ENCODE data around the gene CUBN. TPM values are rescaled to one million over a fixed set of nuclear protein-coding genes. Genes with fewer than 3 reads are reported as not detected.

Gene CUBN
- total RNA-seq, 1 donor: 1.1 TPM

- TF ChIP-seq, protein P1, sequence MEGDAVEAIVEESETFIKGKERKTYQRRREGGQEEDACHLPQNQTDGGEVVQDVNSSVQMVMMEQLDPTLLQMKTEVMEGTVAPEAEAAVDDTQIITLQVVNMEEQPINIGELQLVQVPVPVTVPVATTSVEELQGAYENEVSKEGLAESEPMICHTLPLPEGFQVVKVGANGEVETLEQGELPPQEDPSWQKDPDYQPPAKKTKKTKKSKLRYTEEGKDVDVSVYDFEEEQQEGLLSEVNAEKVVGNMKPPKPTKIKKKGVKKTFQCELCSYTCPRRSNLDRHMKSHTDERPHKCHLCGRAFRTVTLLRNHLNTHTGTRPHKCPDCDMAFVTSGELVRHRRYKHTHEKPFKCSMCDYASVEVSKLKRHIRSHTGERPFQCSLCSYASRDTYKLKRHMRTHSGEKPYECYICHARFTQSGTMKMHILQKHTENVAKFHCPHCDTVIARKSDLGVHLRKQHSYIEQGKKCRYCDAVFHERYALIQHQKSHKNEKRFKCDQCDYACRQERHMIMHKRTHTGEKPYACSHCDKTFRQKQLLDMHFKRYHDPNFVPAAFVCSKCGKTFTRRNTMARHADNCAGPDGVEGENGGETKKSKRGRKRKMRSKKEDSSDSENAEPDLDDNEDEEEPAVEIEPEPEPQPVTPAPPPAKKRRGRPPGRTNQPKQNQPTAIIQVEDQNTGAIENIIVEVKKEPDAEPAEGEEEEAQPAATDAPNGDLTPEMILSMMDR (IDR thresholded peaks at IDR 0.05; ENCODE audit: extremely low read depth, low read depth, low read length): no peak
- Histone ChIP-seq H3K79me2 (ENCODE audit: insufficient read depth, low read length) (no peaks in the 10 kb centered on the region), H3K9me3 (ENCODE audit: low read depth, low read length) (no peaks in the 10 kb centered on the region), H2AFZ (ENCODE audit: low read length) (peak overlapping the region; percentile 54), H3K4me2 (ENCODE audit: insufficient read depth, low read length) (peak overlapping the region; percentile 53), H4K20me1 (ENCODE audit: insufficient read depth, low read length) (no peaks in the 10 kb centered on the region), H3K27ac (ENCODE audit: low read depth, low read length) (no peak overlapping the region), H3K36me3 (ENCODE audit: insufficient read depth, low read length) (no peaks in the 10 kb centered on the region), H3K27me3 (ENCODE audit: insufficient read depth, low read length) (no peaks in the 10 kb centered on the region), H3K4me1 (ENCODE audit: insufficient read depth, low read length) (peaks cover 8% of the 10 kb centered on the region), H3K4me3 (ENCODE audit: insufficient read depth, low read length) (no peak overlapping the region)
- no peak for DNase-seq (ENCODE audit: insufficient read length, low spot score, missing footprints)
Observed at GRCh38 chr10:16902606-16903005, 227.0 kb downstream of the CUBN start.

- peaks cover 8% of the 10 kb centered on the region for H3K4me1 ChIP-seq (ENCODE audit: insufficient read depth, low read length)
- H3K27ac ChIP-seq (ENCODE audit: low read depth, low read length): no peak overlapping the region
- H3K36me3 ChIP-seq (ENCODE audit: insufficient read depth, low read length): no peaks in the 10 kb centered on the region
- H3K79me2 ChIP-seq (ENCODE audit: insufficient read depth, low read length): no peaks in the 10 kb centered on the region
- no peak overlapping the region for H3K4me2 ChIP-seq (ENCODE audit: insufficient read depth, low read length)
- H3K9me3 ChIP-seq (ENCODE audit: low read depth, low read length): no peaks in the 10 kb centered on the region
- H3K27me3 ChIP-seq (ENCODE audit: insufficient read depth, low read length): no peaks in the 10 kb centered on the region
- H4K20me1 ChIP-seq (ENCODE audit: insufficient read depth, low read length): no peaks in the 10 kb centered on the region
- TF ChIP-seq, protein P1 (IDR thresholded peaks at IDR 0.05; ENCODE audit: extremely low read depth, low read depth, low read length): no peak
- no peak overlapping the region for H3K4me3 ChIP-seq (ENCODE audit: insufficient read depth, low read length)
- H2AFZ ChIP-seq (ENCODE audit: low read length): no peak overlapping the region
- DNase-seq (ENCODE audit: insufficient read length, low spot score, missing footprints): no peak
Observed at GRCh38 chr10:16901106-16901505, 228.5 kb downstream of the CUBN start.

DNA sequence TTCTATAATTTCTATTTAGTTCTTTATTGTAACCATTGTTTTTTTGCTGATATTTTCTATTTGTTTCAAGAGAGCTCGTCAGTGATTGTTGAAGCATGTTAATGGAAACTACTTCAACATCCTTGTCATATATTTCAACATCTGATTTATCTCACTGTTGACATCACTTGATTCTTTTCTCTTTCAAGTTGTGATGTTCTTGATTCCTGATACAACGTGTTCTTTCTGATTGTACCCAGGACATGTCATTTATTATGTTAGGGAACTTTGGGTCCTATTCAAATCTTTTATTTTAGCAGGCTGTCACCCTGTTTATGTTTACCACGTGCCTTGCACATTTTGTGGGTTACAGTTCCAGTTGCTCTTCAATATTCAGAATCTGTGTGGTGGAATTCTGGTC, 232.6 kb downstream of the CUBN start:
- Histone ChIP-seq H2AFZ (ENCODE audit: low read length) (no peak overlapping the region), H3K27me3 (ENCODE audit: insufficient read depth, low read length) (no peaks in the 10 kb centered on the region), H3K27ac (ENCODE audit: low read depth, low read length) (no peak overlapping the region), H3K9me3 (ENCODE audit: low read depth, low read length) (no peaks in the 10 kb centered on the region), H3K79me2 (ENCODE audit: insufficient read depth, low read length) (no peaks in the 10 kb centered on the region), H4K20me1 (ENCODE audit: insufficient read depth, low read length) (no peaks in the 10 kb centered on the region), H3K4me3 (ENCODE audit: insufficient read depth, low read length) (no peak overlapping the region), H3K4me2 (ENCODE audit: insufficient read depth, low read length) (no peak overlapping the region), H3K36me3 (ENCODE audit: insufficient read depth, low read length) (no peaks in the 10 kb centered on the region), H3K4me1 (ENCODE audit: insufficient read depth, low read length) (peaks cover 6% of the 10 kb centered on the region)
- TF ChIP-seq, protein P1 (IDR thresholded peaks at IDR 0.05; ENCODE audit: extremely low read depth, low read depth, low read length): no peak
- no peak for DNase-seq (ENCODE audit: insufficient read length, low spot score, missing footprints)

- Histone ChIP-seq H3K4me1 (ENCODE audit: insufficient read depth, low read length) (peaks cover 13% of the 10 kb centered on the region), H2AFZ (ENCODE audit: low read length) (peak overlapping the region; percentile 5), H4K20me1 (ENCODE audit: insufficient read depth, low read length) (no peaks in the 10 kb centered on the region), H3K36me3 (ENCODE audit: insufficient read depth, low read length) (no peaks in the 10 kb centered on the region), H3K9me3 (ENCODE audit: low read depth, low read length) (no peaks in the 10 kb centered on the region), H3K79me2 (ENCODE audit: insufficient read depth, low read length) (no peaks in the 10 kb centered on the region), H3K27ac (ENCODE audit: low read depth, low read length) (no peak overlapping the region), H3K27me3 (ENCODE audit: insufficient read depth, low read length) (no peaks in the 10 kb centered on the region), H3K4me3 (ENCODE audit: insufficient read depth, low read length) (no peak overlapping the region), H3K4me2 (ENCODE audit: insufficient read depth, low read length) (no peak overlapping the region)
- TF ChIP-seq, protein P1 (IDR thresholded peaks at IDR 0.05; ENCODE audit: extremely low read depth, low read depth, low read length): no peak
- DNase-seq (ENCODE audit: insufficient read length, low spot score, missing footprints): no peak
Observed at GRCh38 chr10:16894821-16895220, 234.8 kb downstream of the CUBN start.
